RWPE1 (cell line): ENCODE data around the gene NEIL3.

Experiments
- CTCF ChIA-PET: fragments of 350-600 bp; sonication (Branson Sonifier 250); formaldehyde crosslinking; extraction: SDS; loops from one replicate; lab custom pipeline; 2021; lab: Yijun Ruan, JAX
- POLR2A ChIA-PET: fragments of 400-600 bp; formaldehyde crosslinking; extraction: SDS; loops from one replicate; lab custom pipeline; 2020; ENCODE audit warnings: antibody characterized with exemption; ENCODE audit not compliant: low non-redundant PET; lab: Yijun Ruan, JAX
- DNase-seq: peaks from one replicate; pipeline ENCODE4 v3.0.0; 2012; ENCODE audit warnings: low spot score
- H3K27ac ChIP-seq: fragments of 450-650 bp; 2 replicates; pipeline ENCODE4 v1.5.1; 2017
- CTCF ChIP-seq: fragments of 450-650 bp; conservative IDR thresholded peaks from 2 replicates; pipeline ENCODE4 v1.5.1; 2017; ENCODE audit warnings: low read depth, mild to moderate bottlenecking

NEIL3 gene

GRCh38 chr4:177384856-177385397 is 75.3 kb downstream of the NEIL3 start:
- POLR2A ChIA-PET: no interaction called here
- CTCF ChIA-PET: no interaction called here

GRCh38 chr4:177385576-177386277 is 76.1 kb downstream of the NEIL3 start:
- no peak overlapping the region for H3K27ac ChIP-seq
- no peak for DNase-seq
- POLR2A ChIA-PET: no interaction called here
- CTCF ChIA-PET: interaction anchor here (0.6 kb wide), 1 partner anchor 383 kb away, joined by 4 read pairs; no protein-coding TSS in a partner anchor
- TF ChIP-seq CTCF: no peak

More at GRCh38 chr4:177384856-177385397, 75.3 kb downstream of the NEIL3 start:
- no peak overlapping the region for H3K27ac ChIP-seq
- no peak for DNase-seq
- TF ChIP-seq CTCF: no peak

GRCh38 chr4:177386278-177386815 is 76.7 kb downstream of the NEIL3 start:
- DNase-seq: no peak
- CTCF ChIA-PET: interaction anchor here (0.6 kb wide), 1 partner anchor 431 kb away, joined by 5 read pairs; no protein-coding TSS in a partner anchor
- no peak for TF ChIP-seq CTCF
- POLR2A ChIA-PET: no interaction called here
- H3K27ac ChIP-seq: no peak overlapping the region

GRCh38 chr4:177391287-177391686 is 81.6 kb downstream of the NEIL3 start:
- ChIA-PET CTCF (no interaction called here), POLR2A (no interaction called here)
- DNase-seq: no peak
- no peak overlapping the region for H3K27ac ChIP-seq
- TF ChIP-seq CTCF: no peak

GRCh38 chr4:177391953-177392352 is 82.3 kb downstream of the NEIL3 start:
- no peak overlapping the region for H3K27ac ChIP-seq
- CTCF ChIA-PET: no interaction called here
- POLR2A ChIA-PET: no interaction called here
- no peak for TF ChIP-seq CTCF
- no peak for DNase-seq

- TF ChIP-seq CTCF: no peak
- ChIA-PET CTCF (interaction anchor here (0.6 kb wide), 1 partner anchor 13 kb away, joined by 3 read pairs; no protein-coding TSS in a partner anchor), POLR2A (no interaction called here)
- DNase-seq: no peak
- no peak overlapping the region for H3K27ac ChIP-seq
Measured at GRCh38 chr4:177393236-177393635, 83.6 kb downstream of the NEIL3 start.
